Gastroesophageal sphincter (tissue), 4 donors: ENCODE measurements around the gene ALK. TPM values are rescaled to one million over a fixed set of nuclear protein-coding genes. Genes with fewer than 3 reads are reported as not detected.

Experiments
- ATAC-seq: fragments of 150-250 bp; one replicate; pipeline ENCODE4 v1.9.1; 2016; ENCODE audit warnings: mild to moderate bottlenecking, moderate library complexity
- H3K27ac ChIP-seq, 4 donors: fragments of 200-600 bp; sonication (generic) in 3 of 4; 1 replicate in 3 of 4; 2 replicates in 1 of 4; pipeline ENCODE4 v1.5.1; 2016 to 2019
- H3K27me3 ChIP-seq: fragments of 200-600 bp; sonication (generic); one replicate; pipeline ENCODE4 v1.5.1; 2019
- H3K36me3 ChIP-seq, 2 donors: fragments of 200-600 bp; sonication (generic); one replicate each; pipeline ENCODE4 v1.5.1; 2019; ENCODE audit warnings: control low read depth in 1 of 2
- H3K4me1 ChIP-seq, 3 donors: fragments of 200-600 bp; sonication (generic); 1 replicate in 2 of 3; 2 replicates in 1 of 3; pipeline ENCODE4 v1.5.1; 2016 to 2019; ENCODE audit warnings: control low read depth in 2 of 3
- H3K4me3 ChIP-seq, 2 donors: fragments of 200-600 bp; sonication (generic); one replicate each; pipeline ENCODE4 v1.5.1; 2019; ENCODE audit warnings: mild to moderate bottlenecking in 1 of 2, moderate library complexity in 1 of 2
- H3K9me3 ChIP-seq, 3 donors: fragments of 200-600 bp; sonication (generic); one replicate each; pipeline ENCODE4 v1.5.1; 2017 to 2019; ENCODE audit warnings: control low read depth in 2 of 3
- CTCF ChIP-seq, 4 experiments: fragments of 200-600 bp in 2 of 4; fragments of 450-650 bp in 2 of 4; sonication (generic) in 1 of 4; IDR thresholded peaks; one replicate each; pipeline ENCODE4 v1.5.1; 2017 to 2019; ENCODE audit warnings: antibody characterized with exemption in 4 of 4, mild to moderate bottlenecking in 2 of 4, moderate library complexity in 2 of 4
- EP300 ChIP-seq: sonication (generic); formaldehyde crosslinking; IDR thresholded peaks from one replicate; pipeline ENCODE4 v1.6.1; 2017; ENCODE audit warnings: antibody characterized with exemption, mild to moderate bottlenecking
- POLR2A ChIP-seq, 2 donors: fragments of 450-650 bp; IDR thresholded peaks; one replicate each; pipeline ENCODE4 v1.6.1; 2017; ENCODE audit warnings: antibody characterized with exemption in 2 of 2, mild to moderate bottlenecking in 2 of 2, moderate library complexity in 1 of 2
- POLR2AphosphoS5 ChIP-seq: sonication (generic); formaldehyde crosslinking; IDR thresholded peaks from one replicate; pipeline ENCODE4 v1.6.1; 2017; ENCODE audit warnings: antibody characterized with exemption
- WGBS, 2 donors: methylation state at CpG; one replicate each; pipeline ENCODE4 v1.1.5; 2018; ENCODE audit warnings: low coverage in 1 of 2; 5-methylcytosine and 5-hydroxymethylcytosine counted together
- total RNA-seq, 4 donors: library from RNA; depleted of rRNA; stranded (reverse); fragments of >200 nt; gene quantifications; one replicate each; pipeline ENCODE4 v1.1.0, GENCODE V29; 2016

The ALK gene
- total RNA-seq, 4 donors from 2014 or later, result 0.94 to 1.6 (median 1.1) TPM

- no peaks in the 10 kb centered on the region for H3K4me1 ChIP-seq
- TF ChIP-seq CTCF (IDR thresholded peaks at IDR 0.05) (no peak), POLR2A (IDR thresholded peaks at IDR 0.05) (no peak), POLR2AphosphoS5 (no peak), EP300 (no peak)
- no peak overlapping the region for H3K27ac ChIP-seq
- H3K27me3 ChIP-seq, result peaks cover 16% of the 10 kb centered on the region
- H3K4me3 ChIP-seq, result no peak overlapping the region
- H3K9me3 ChIP-seq, result no peaks in the 10 kb centered on the region
- no peaks in the 10 kb centered on the region for H3K36me3 ChIP-seq
- 0 to 29% methylated on average over 1 of the region's 1 CpG for WGBS, 2 donors
- ATAC-seq, result no peak
These were observed 526.9 kb downstream of the ALK start for GRCh38 chr2:29394311-29394980.

- peaks cover 16% of the 10 kb centered on the region for H3K27me3 ChIP-seq
- ATAC-seq, result no peak
- no peaks in the 10 kb centered on the region for H3K9me3 ChIP-seq
- H3K27ac ChIP-seq, result no peak overlapping the region
- H3K36me3 ChIP-seq, result no peaks in the 10 kb centered on the region
- WGBS, 2 donors, result 38 to 55% methylated on average over 1 of the region's 1 CpG
- TF ChIP-seq EP300 (no peak), CTCF (IDR thresholded peaks at IDR 0.05) (no peak), POLR2A (IDR thresholded peaks at IDR 0.05) (no peak), POLR2AphosphoS5 (no peak)
- no peaks in the 10 kb centered on the region for H3K4me1 ChIP-seq
- no peak overlapping the region for H3K4me3 ChIP-seq
These were observed 527.7 kb downstream of the ALK start for GRCh38 chr2:29393676-29394075.

- Histone ChIP-seq H3K4me1 (no peaks in the 10 kb centered on the region), H3K4me3 (no peak overlapping the region), H3K9me3 (no peaks in the 10 kb centered on the region), H3K27ac (no peak overlapping the region), H3K36me3 (no peaks in the 10 kb centered on the region), H3K27me3 (peaks cover 16% of the 10 kb centered on the region)
- WGBS, 2 donors, result 83 to 88% methylated on average over 2 of the region's 2 CpGs
- ATAC-seq, result no peak
- TF ChIP-seq POLR2AphosphoS5 (no peak), CTCF (IDR thresholded peaks at IDR 0.05) (no peak), POLR2A (IDR thresholded peaks at IDR 0.05) (no peak), EP300 (no peak)
These were observed 528.6 kb downstream of the ALK start for GRCh38 chr2:29392774-29393173.

- no peaks in the 10 kb centered on the region for H3K9me3 ChIP-seq
- H3K4me1 ChIP-seq, result no peaks in the 10 kb centered on the region
- ATAC-seq, result no peak
- H3K4me3 ChIP-seq, result no peak overlapping the region
- WGBS, 2 donors, result 53 to 54% methylated on average over 5 to 7 of the region's 7 CpGs
- H3K27me3 ChIP-seq, result peaks cover 3% of the 10 kb centered on the region
- no peak overlapping the region for H3K27ac ChIP-seq
- TF ChIP-seq POLR2AphosphoS5 (no peak), CTCF (IDR thresholded peaks at IDR 0.05) (no peak), POLR2A (IDR thresholded peaks at IDR 0.05) (no peak), EP300 (no peak)
- no peaks in the 10 kb centered on the region for H3K36me3 ChIP-seq
These were observed 531.2 kb downstream of the ALK start for GRCh38 chr2:29390136-29390535.

GRCh38 chr2:29389686-29390085, 531.7 kb downstream of the ALK start:
- Histone ChIP-seq H3K4me1 (no peaks in the 10 kb centered on the region), H3K36me3 (no peaks in the 10 kb centered on the region), H3K9me3 (no peaks in the 10 kb centered on the region), H3K27me3 (no peaks in the 10 kb centered on the region), H3K27ac (no peak overlapping the region), H3K4me3 (no peak overlapping the region)
- WGBS, 2 donors, result 84 to 86% methylated on average over 7 of the region's 7 CpGs
- no peak for TF ChIP-seq POLR2AphosphoS5
- no peak for TF ChIP-seq EP300
- no peak for TF ChIP-seq POLR2A (IDR thresholded peaks at IDR 0.05)
- no peak for TF ChIP-seq CTCF (IDR thresholded peaks at IDR 0.05)
- ATAC-seq, result no peak
